NCI-H2196 treated with DMSO at 0.1 percent for 48 hours (cell line): ENCODE results near the gene SUN1.
"Not testable (repeated sequence)": the region's sequence is repeated elsewhere in the genome, so short reads cannot be mapped to it uniquely, and the experiment has no call there.

Experiments
- DNase-seq: peaks from one replicate; lab custom pipeline; 2025; ENCODE audit not compliant: unreplicated experiment; lab: John Stamatoyannopoulos, UW

SUN1 gene

GRCh38 chr7:916291-916941 is 84.1 kb downstream of the SUN1 start:
- no peak for DNase-seq

DNA sequence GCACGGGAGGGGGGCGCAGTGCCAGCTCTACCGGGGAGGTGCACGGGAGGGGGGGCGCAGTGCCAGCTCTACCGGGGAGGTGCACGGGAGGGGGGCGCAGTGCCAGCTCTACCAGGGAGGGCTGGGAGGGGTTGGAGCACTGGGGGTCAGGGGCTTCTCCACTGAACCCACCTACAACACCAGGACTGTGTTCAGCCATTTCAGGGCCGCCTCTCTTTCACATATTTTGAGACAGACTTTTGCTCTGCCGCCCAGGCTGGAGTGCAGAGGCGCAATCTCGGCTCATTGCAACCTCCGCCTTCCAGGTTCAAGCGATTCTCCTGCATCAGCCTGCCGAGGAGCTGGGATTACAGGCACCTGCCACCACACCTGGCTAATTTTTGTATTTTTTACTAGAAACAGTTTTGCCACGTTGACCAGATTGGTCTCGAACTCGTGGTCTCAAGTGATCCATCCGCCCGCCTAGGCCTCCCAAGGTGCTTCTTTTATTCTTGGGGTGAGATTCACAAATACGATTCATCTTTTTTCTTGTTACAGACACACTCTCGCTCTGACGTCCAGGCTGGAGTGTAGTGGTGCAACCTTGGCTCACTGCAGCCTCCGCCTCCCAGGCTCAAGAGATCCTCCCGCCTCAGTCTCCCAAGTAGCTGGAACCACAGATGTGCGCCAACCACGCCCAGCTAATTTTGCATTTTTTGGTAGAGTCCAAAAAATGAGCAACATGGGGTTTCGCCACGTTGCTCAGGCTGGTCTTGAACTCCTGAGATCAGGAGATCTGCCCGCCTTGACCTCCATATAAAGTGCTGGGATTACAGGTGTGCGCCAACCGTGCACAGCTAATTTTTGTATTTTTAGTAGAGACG is 85.2 kb downstream of the SUN1 start:
- no peak for DNase-seq

- no peak for DNase-seq
Observed at GRCh38 chr7:918118-918425, 85.8 kb downstream of the SUN1 start.

- no peak for DNase-seq
Observed at GRCh38 chr7:918441-919113, 86.3 kb downstream of the SUN1 start.

DNA sequence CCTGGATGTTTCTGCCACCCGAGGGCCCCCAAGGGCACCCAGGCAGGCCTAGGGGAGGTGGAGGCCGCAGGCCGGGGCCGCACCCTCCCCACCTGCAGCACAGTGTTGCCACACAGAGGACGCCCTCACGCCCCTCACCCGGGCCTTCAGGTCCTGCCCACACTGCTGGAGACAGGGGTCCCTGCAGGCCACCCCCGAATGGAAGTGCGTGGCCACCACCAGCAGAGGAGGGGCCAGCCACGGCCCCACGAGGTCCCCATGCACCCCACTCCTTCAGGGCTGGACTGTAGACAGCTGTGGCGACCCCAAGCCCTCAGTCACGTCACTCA is 86.8 kb downstream of the SUN1 start:
- no peak for DNase-seq

GRCh38 chr7:919924-920341 is 87.7 kb downstream of the SUN1 start:
- no peak for DNase-seq

GRCh38 chr7:920351-921070 is 88.2 kb downstream of the SUN1 start:
- no peak for DNase-seq

GRCh38 chr7:921071-921461 is 88.8 kb downstream of the SUN1 start:
- DNase-seq, result no peak

- no peak for DNase-seq
Observed at GRCh38 chr7:921581-922333, 89.5 kb downstream of the SUN1 start.

GRCh38 chr7:922334-923107 is 90.2 kb downstream of the SUN1 start:
- no peak for DNase-seq

GRCh38 chr7:923108-924041 is 91.1 kb downstream of the SUN1 start:
- DNase-seq, result no peak

GRCh38 chr7:924042-924441 is 91.8 kb downstream of the SUN1 start:
- DNase-seq, result not testable (repeated sequence)
